IMR-90 (cell line): Measurements from ENCODE around the gene BCCIP. TPM values are rescaled to one million over a fixed set of nuclear protein-coding genes. Genes with fewer than 3 reads are reported as not detected.
A peak's percentile ranks its signal among the peaks of the same experiment; 100 is the strongest.

ENCODE experiments used
- ATAC-seq: fragments of 200-7000 bp; cut with Tn5 transposase; 2 replicates; pipeline ENCODE4 v1.9.1; 2020; ENCODE audit warnings: low read depth, mild to moderate bottlenecking, moderate library complexity
- BruUV-seq: library from RNA; stranded (reverse); fragments of 400-500 nt; replicated peaks from 2 replicates; lab custom pipeline; 2021; lab: Mats Ljungman, UMichigan
- CTCF ChIA-PET: fragments of 300-600 bp; formaldehyde crosslinking; extraction: SDS; loops from one replicate; lab custom pipeline; 2021; ENCODE audit warnings: antibody characterized with exemption; lab: Yijun Ruan, JAX
- POLR2A ChIA-PET: fragments of 300-600 bp; sonication (Branson Sonifier 250); formaldehyde crosslinking; loops from one replicate; lab custom pipeline; 2022; ENCODE audit warnings: antibody characterized with exemption; ENCODE audit not compliant: unreplicated experiment; lab: Charles Lee
- DNase-seq: peaks from one replicate; pipeline ENCODE4 v3.0.0; 2013
- H2AFZ ChIP-seq: replicated peaks from 2 replicates; pipeline ENCODE3; 2013; ENCODE audit warnings: low read length, mild to moderate bottlenecking; ENCODE audit not compliant: poor library complexity
- H2AK5ac ChIP-seq: 2 replicates; pipeline ENCODE4 v1.6.1; 2013; ENCODE audit warnings: low read depth, low read length, inconsistent platforms
- H2AK9ac ChIP-seq: replicated peaks from 2 replicates; pipeline ENCODE3; 2013; ENCODE audit warnings: mild to moderate bottlenecking, low read depth, low read length, moderate library complexity; ENCODE audit not compliant: poor library complexity
- H2BK120ac ChIP-seq: 2 replicates; pipeline ENCODE4 v1.6.1; 2013; ENCODE audit warnings: low read depth, low read length, inconsistent platforms
- H2BK15ac ChIP-seq: 3 replicates; pipeline ENCODE4 v1.6.1; 2013; ENCODE audit warnings: low read depth, low read length, inconsistent platforms
- H2BK20ac ChIP-seq: 2 replicates; pipeline ENCODE4 v1.6.1; 2013; ENCODE audit warnings: low read depth, mild to moderate bottlenecking, inconsistent platforms, low read length, moderate library complexity
- H2BK5ac ChIP-seq: 2 replicates; pipeline ENCODE4 v1.6.1; 2013; ENCODE audit warnings: mild to moderate bottlenecking, low read depth, low read length, inconsistent platforms; ENCODE audit not compliant: poor library complexity, severe bottlenecking
- H3K14ac ChIP-seq: replicated peaks from 2 replicates; pipeline ENCODE4 v1.6.1; 2013; ENCODE audit warnings: low read depth, low read length, inconsistent platforms
- H3K18ac ChIP-seq: 2 replicates; pipeline ENCODE4 v1.6.1; 2013; ENCODE audit warnings: low read depth, low read length, control low read depth
- H3K23ac ChIP-seq: 2 replicates; pipeline ENCODE4 v1.6.1; 2013; ENCODE audit warnings: low read depth, low read length, inconsistent platforms
- H3K27ac ChIP-seq: 2 replicates; pipeline ENCODE4 v1.5.1; 2013; ENCODE audit warnings: mild to moderate bottlenecking, control low read depth, low read length; ENCODE audit not compliant: insufficient read depth
- H3K27me3 ChIP-seq: 2 replicates; pipeline ENCODE4 v1.6.1; 2013; ENCODE audit warnings: low read length; ENCODE audit not compliant: control insufficient read depth, insufficient read depth
- H3K36me3 ChIP-seq: 2 replicates; pipeline ENCODE4 v1.6.1; 2013; ENCODE audit warnings: low read length, mixed read lengths; ENCODE audit not compliant: control insufficient read depth, insufficient read depth
- H3K4ac ChIP-seq: 2 replicates; pipeline ENCODE4 v1.6.1; 2013; ENCODE audit warnings: low read depth, low read length, inconsistent platforms
- H3K4me1 ChIP-seq: 2 replicates; pipeline ENCODE4 v1.6.1; 2013; ENCODE audit warnings: low read length, mixed read lengths; ENCODE audit not compliant: control insufficient read depth, insufficient read depth
- H3K4me2 ChIP-seq: 2 replicates; pipeline ENCODE4 v1.6.1; 2013; ENCODE audit warnings: low read depth, mild to moderate bottlenecking, control low read depth, low read length, moderate library complexity
- H3K4me3 ChIP-seq: 2 replicates; pipeline ENCODE4 v1.5.1; 2013; ENCODE audit warnings: low read depth, mild to moderate bottlenecking, control low read depth, low read length, moderate library complexity; ENCODE audit not compliant: insufficient read depth
- H3K56ac ChIP-seq: 2 replicates; pipeline ENCODE4 v1.6.1; 2013; ENCODE audit warnings: low read length, inconsistent platforms; ENCODE audit not compliant: insufficient read depth; ENCODE audit errors: extremely low read depth
- H3K79me1 ChIP-seq, 2 experiments: 2 replicates each; pipeline ENCODE4 v1.6.1; 2013; ENCODE audit warnings: low read length in 2 of 2, inconsistent platforms in 1 of 2, low read depth in 1 of 2
- H3K9ac ChIP-seq: 2 replicates; pipeline ENCODE4 v1.6.1; 2013; ENCODE audit warnings: low read depth, low read length, control low read depth
- H3K9me1 ChIP-seq: 2 replicates; pipeline ENCODE4 v1.6.1; 2013; ENCODE audit warnings: low read length, inconsistent platforms; ENCODE audit not compliant: insufficient read depth
- H3K9me3 ChIP-seq: 2 replicates; pipeline ENCODE4 v1.6.1; 2013; ENCODE audit warnings: low read length; ENCODE audit not compliant: control insufficient read depth, insufficient read depth
- H4K20me1 ChIP-seq: 2 replicates; pipeline ENCODE4 v1.6.1; 2013; ENCODE audit warnings: low read length, inconsistent platforms; ENCODE audit not compliant: insufficient read depth
- H4K5ac ChIP-seq: 2 replicates; pipeline ENCODE4 v1.6.1; 2013; ENCODE audit warnings: mild to moderate bottlenecking, low read depth, low read length, control low read depth
- H4K8ac ChIP-seq, 2 experiments: 2 replicates each; pipeline ENCODE4 v1.6.1; 2013; ENCODE audit warnings: low read depth in 2 of 2, low read length in 2 of 2, control low read depth in 1 of 2, inconsistent platforms in 1 of 2
- H4K91ac ChIP-seq: 2 replicates; pipeline ENCODE4 v1.6.1; 2013; ENCODE audit warnings: low read depth, low read length, inconsistent platforms; ENCODE audit not compliant: insufficient read depth
- CEBPB ChIP-seq: IDR thresholded peaks from 2 replicates; pipeline ENCODE4 v1.6.1; 2012; ENCODE audit warnings: low read depth, low read length, improper control_type of control experiment
- MAFK ChIP-seq: IDR thresholded peaks from 2 replicates; pipeline ENCODE4 v1.6.1; 2012; ENCODE audit warnings: low read depth, low read length, improper control_type of control experiment
- WGBS, 2 experiments: methylation state at CpG; one replicate each; pipeline versions ENCODE4 v1.1.5 to v1.1.7; 2013; ENCODE audit warnings: missing lambda C conversion rate in 2 of 2; ENCODE audit not compliant: insufficient read length in 1 of 2; ENCODE audit errors: extremely low coverage in 2 of 2; 5-methylcytosine and 5-hydroxymethylcytosine counted together
- dilution Hi-C: fragments of 300-500 bp; cut with HindIII; formaldehyde crosslinking; loops from one replicate; pipeline ENCODE4 v1.14.3; 2018; ENCODE audit warnings: low sequenced_read_pairs; ENCODE audit not compliant: unreplicated experiment
- in situ Hi-C: fragments of 300-500 bp; cut with MboI; formaldehyde crosslinking; loops from 3 replicates; pipeline ENCODE4 v1.14.3; 2019; ENCODE audit warnings: low sequenced_read_pairs, inconsistent platforms, mixed read lengths
- intact Hi-C: fragments of 100-400 bp; cut with micrococcal nuclease; formaldehyde crosslinking; loops from 2 replicates; pipeline ENCODE4 v1.10.0; 2022
- microRNA-seq, 2 experiments: library from miRNA; stranded (forward) in 1 of 2; unstranded in 1 of 2; fragments of 10-50 nt in 1 of 2; fragments of <30 nt in 1 of 2; gene quantifications in 1 of 2; microRNA quantifications in 1 of 2; one replicate each; pipeline versions ENCODE3 to v1.1.0; 2013 to 2020; ENCODE audit not compliant: insufficient read depth in 1 of 2, insufficient read length in 1 of 2, unreplicated experiment in 1 of 2
- polyA plus RNA-seq, 3 experiments: library from polyadenylated mRNA; depleted of rRNA; stranded (reverse); fragments of >200 nt; gene quantifications; 2 replicates each; pipeline ENCODE4 v1.2.3, GENCODE V29; 2012; ENCODE audit warnings: low replicate concordance in 1 of 3
- small RNA-seq, 5 experiments: library from RNA; depleted of rRNA; stranded (forward); fragments of <200 nt; gene quantifications; one replicate each; pipeline ENCODE3, GENCODE V24; 2012
- total RNA-seq: library from RNA; depleted of rRNA; stranded (reverse); fragments of >200 nt; gene quantifications from 2 replicates; pipeline ENCODE4 v1.2.3, GENCODE V29; 2012; rRNA removed

BCCIP gene
- total and polyA plus RNA-seq, 2 of the 4 experiments (the other 2 are of a cell fraction) = 31.9 to 49.2 TPM

- Histone ChIP-seq H3K27me3 (no peaks in the 10 kb centered on the region), H2BK5ac (no peak overlapping the region), H2AK9ac (no peak overlapping the region), H3K4me2 (no peak overlapping the region), H3K9me3 (no peaks in the 10 kb centered on the region), H3K36me3 (peaks cover 3% of the 10 kb centered on the region; the same call in 1 of the 2 replicates), H2BK120ac (no peak overlapping the region), H2BK15ac (no peak overlapping the region), H2AK5ac (no peak overlapping the region), H3K4me1 (peaks cover 12% of the 10 kb centered on the region), H3K23ac (no peak overlapping the region), H3K4ac (no peak overlapping the region), H3K4me3 (no peak overlapping the region), H2AFZ (no peak overlapping the region), H3K9me1 (peaks cover 7% of the 10 kb centered on the region; the same call in 1 of the 2 replicates), H3K18ac (no peak overlapping the region), H3K27ac (no peak overlapping the region), H3K56ac (no peak overlapping the region), H3K9ac (no peak overlapping the region), H3K79me1 (peaks cover 15 to 21% of the 10 kb centered on the region in 2 experiments), H4K91ac (no peak overlapping the region), H4K5ac (no peak overlapping the region), H2BK20ac (no peak overlapping the region), H3K14ac (no peak overlapping the region), H4K20me1 (peaks cover 10% of the 10 kb centered on the region), H4K8ac (no peak overlapping the region)
- no TSS peak for BruUV-seq
- POLR2A ChIA-PET = no interaction called here
- TF ChIP-seq CEBPB (peak; percentile 15; the same call in 1 of the 2 replicates), MAFK (no peak)
- CTCF ChIA-PET = no interaction called here
- dilution Hi-C loops = no loop called here
- ATAC-seq = no peak
- intact Hi-C loops = no loop called here
- DNase-seq = no peak
- no CpG with 5 or more reads among the region's 3 CpGs for WGBS, 2 experiments
- in situ Hi-C loops = no loop called here
Observed at GRCh38 chr10:125883211-125883610, 59.9 kb downstream of the BCCIP start.

Small RNA genes lying within 50 kb of the gene (microRNA-seq; reads per million reads assigned to microRNA genes)
- gene MIR4484 (ENCODE audit: insufficient read depth in 1 of 2, insufficient read length in 1 of 2, unreplicated experiment in 1 of 2) (1.0 to 1.8 reads per million in 2 experiments), gene RF00017 (ENCODE audit: insufficient read depth, insufficient read length) (not detected)

Small RNA genes lying within 50 kb of the gene (small RNA-seq; reads per million reads assigned to genes)
- gene MIR4484 = 0 to 3.2 (median 0.60) reads per million in 5 experiments
- gene RF00017 = 0 reads per million in 5 experiments

Other genes starting within 250 kb of the BCCIP start
- not detected in 2 replicates for gene TEX36, start 140.4 kb upstream of the BCCIP start, total RNA-seq
- not detected in 2 replicates for gene TEX36, start 140.4 kb upstream of the BCCIP start, polyA plus RNA-seq (2012; rRNA removed)
- 24.9 and 28.1 TPM in 2 replicates for gene EDRF1, start 103.8 kb upstream of the BCCIP start, total RNA-seq
- 14.1 and 17.0 TPM in 2 replicates for gene EDRF1, start 103.8 kb upstream of the BCCIP start, polyA plus RNA-seq (2012; rRNA removed)
- gene MMP21, start 47.7 kb upstream of the BCCIP start, total RNA-seq = not detected in 2 replicates
- not detected in 2 replicates for gene MMP21, start 47.7 kb upstream of the BCCIP start, polyA plus RNA-seq (2012; rRNA removed)
- gene UROS, start 288 bp upstream of the BCCIP start, total RNA-seq = 56.5 and 63.6 TPM in 2 replicates
- 48.7 and 50.4 TPM in 2 replicates for gene UROS, start 288 bp upstream of the BCCIP start, polyA plus RNA-seq (2012; rRNA removed)
- 27.8 and 35.0 TPM in 2 replicates for gene DHX32, start 57.7 kb downstream of the BCCIP start, total RNA-seq
- 11.5 and 15.6 TPM in 2 replicates for gene DHX32, start 57.7 kb downstream of the BCCIP start, polyA plus RNA-seq (2012; rRNA removed)
- gene FANK1, start 73.0 kb downstream of the BCCIP start, total RNA-seq = 0.90 and 1.9 TPM in 2 replicates
- 2.0 and 2.2 TPM in 2 replicates for gene FANK1, start 73.0 kb downstream of the BCCIP start, polyA plus RNA-seq (2012; rRNA removed)